ENCODE data around the gene TRIO. TPM values are rescaled to one million over a fixed set of nuclear protein-coding genes. Genes with fewer than 3 reads are reported as not detected.
A peak's percentile ranks its signal among the peaks of the same experiment; 100 is the strongest.

Gene TRIO
- total RNA-seq, 1 experiment from 2014 or later: 99.8 TPM

- intact Hi-C loops (cut with micrococcal nuclease; ENCODE audit: unreplicated experiment): loop anchor here (5.0 kb wide), 1 partner anchor 112 kb away; no protein-coding TSS in a partner anchor
- POLR2A ChIA-PET (ENCODE audit: low non-redundant PET): no interaction called here
- no peak for TF ChIP-seq EZH2 (IDR thresholded peaks at IDR 0.05; ENCODE audit: borderline replicate concordance, low read depth, low read length, poor library complexity, severe bottlenecking)
- TF ChIP-seq, protein P1, sequence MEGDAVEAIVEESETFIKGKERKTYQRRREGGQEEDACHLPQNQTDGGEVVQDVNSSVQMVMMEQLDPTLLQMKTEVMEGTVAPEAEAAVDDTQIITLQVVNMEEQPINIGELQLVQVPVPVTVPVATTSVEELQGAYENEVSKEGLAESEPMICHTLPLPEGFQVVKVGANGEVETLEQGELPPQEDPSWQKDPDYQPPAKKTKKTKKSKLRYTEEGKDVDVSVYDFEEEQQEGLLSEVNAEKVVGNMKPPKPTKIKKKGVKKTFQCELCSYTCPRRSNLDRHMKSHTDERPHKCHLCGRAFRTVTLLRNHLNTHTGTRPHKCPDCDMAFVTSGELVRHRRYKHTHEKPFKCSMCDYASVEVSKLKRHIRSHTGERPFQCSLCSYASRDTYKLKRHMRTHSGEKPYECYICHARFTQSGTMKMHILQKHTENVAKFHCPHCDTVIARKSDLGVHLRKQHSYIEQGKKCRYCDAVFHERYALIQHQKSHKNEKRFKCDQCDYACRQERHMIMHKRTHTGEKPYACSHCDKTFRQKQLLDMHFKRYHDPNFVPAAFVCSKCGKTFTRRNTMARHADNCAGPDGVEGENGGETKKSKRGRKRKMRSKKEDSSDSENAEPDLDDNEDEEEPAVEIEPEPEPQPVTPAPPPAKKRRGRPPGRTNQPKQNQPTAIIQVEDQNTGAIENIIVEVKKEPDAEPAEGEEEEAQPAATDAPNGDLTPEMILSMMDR (conservative IDR thresholded peaks at IDR 0.05; ENCODE audit: low read depth, low read length): no peak
- H3K36me3 ChIP-seq (ENCODE audit: insufficient read depth, low read length, poor library complexity, severe bottlenecking): no peaks in the 10 kb centered on the region
- DNase-seq (ENCODE audit: low spot score): no peak
- H3K9me3 ChIP-seq (ENCODE audit: low read depth, low read length, poor library complexity, severe bottlenecking): no peaks in the 10 kb centered on the region
- H3K27ac ChIP-seq (ENCODE audit: low read depth, low read length, poor library complexity, severe bottlenecking): peak overlapping the region; percentile 2
- no peaks in the 10 kb centered on the region for H3K27me3 ChIP-seq (replicated peaks; ENCODE audit: insufficient read depth, low read depth, low read length, poor library complexity)
- H3K4me1 ChIP-seq (ENCODE audit: insufficient read depth, low read length, poor library complexity, severe bottlenecking): peaks cover 54% of the 10 kb centered on the region
- no TSS peak for BruUV-seq (replicated peaks)
- CTCF ChIA-PET: no interaction called here
- H3K4me3 ChIP-seq (ENCODE audit: low read depth, low read length, poor library complexity, severe bottlenecking): no peak overlapping the region
Observed at GRCh38 chr5:14155739-14156138, 12.6 kb downstream of the TRIO start.

DNA sequence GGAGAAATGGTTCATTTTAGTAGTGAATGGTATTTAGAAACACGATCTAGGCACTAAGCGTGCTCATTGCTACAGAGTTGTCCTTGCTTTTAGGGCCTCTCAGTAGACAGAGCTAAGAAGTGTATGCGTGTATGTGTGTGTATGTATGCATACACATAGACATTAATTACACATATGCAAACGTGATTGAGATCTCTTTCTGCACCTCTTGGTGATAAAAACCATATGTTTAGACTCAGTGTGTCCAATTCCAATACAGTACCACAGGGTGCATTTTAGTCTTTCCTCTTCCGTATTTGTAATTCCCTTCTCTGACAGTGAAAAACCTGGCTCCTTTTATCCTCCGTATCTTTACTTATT, 13.1 kb downstream of the TRIO start:
- Histone ChIP-seq H3K4me3 (ENCODE audit: low read depth, low read length, poor library complexity, severe bottlenecking) (peak overlapping the region; percentile 29), H3K9me3 (ENCODE audit: low read depth, low read length, poor library complexity, severe bottlenecking) (no peaks in the 10 kb centered on the region), H3K36me3 (ENCODE audit: insufficient read depth, low read length, poor library complexity, severe bottlenecking) (no peaks in the 10 kb centered on the region), H3K27me3 (replicated peaks; ENCODE audit: insufficient read depth, low read depth, low read length, poor library complexity) (no peaks in the 10 kb centered on the region), H3K27ac (ENCODE audit: low read depth, low read length, poor library complexity, severe bottlenecking) (peak overlapping the region; percentile 2), H3K4me1 (ENCODE audit: insufficient read depth, low read length, poor library complexity, severe bottlenecking) (peaks cover 55% of the 10 kb centered on the region)
- CTCF ChIA-PET: interaction anchor here (1.2 kb wide), 1 partner anchor 114 kb away, joined by 3 read pairs; no protein-coding TSS in a partner anchor
- TF ChIP-seq EZH2 (IDR thresholded peaks at IDR 0.05; ENCODE audit: borderline replicate concordance, low read depth, low read length, poor library complexity, severe bottlenecking): no peak
- TF ChIP-seq, protein P1 (conservative IDR thresholded peaks at IDR 0.05; ENCODE audit: low read depth, low read length): no peak
- no TSS peak for BruUV-seq (replicated peaks)
- POLR2A ChIA-PET (ENCODE audit: low non-redundant PET): interaction anchor here (0.9 kb wide), 1 partner anchor 24 kb away, joined by 3 read pairs; no protein-coding TSS in a partner anchor
- DNase-seq (ENCODE audit: low spot score): no peak
- intact Hi-C loops (cut with micrococcal nuclease; ENCODE audit: unreplicated experiment): loop anchor here (5.0 kb wide), 1 partner anchor 111 kb away; no protein-coding TSS in a partner anchor

GRCh38 chr5:14156650-14157492, 13.7 kb downstream of the TRIO start:
- intact Hi-C loops (cut with micrococcal nuclease; ENCODE audit: unreplicated experiment): loop anchor here (5.0 kb wide), 1 partner anchor 110 kb away; no protein-coding TSS in a partner anchor
- peaks cover 61% of the 10 kb centered on the region for H3K4me1 ChIP-seq (ENCODE audit: insufficient read depth, low read length, poor library complexity, severe bottlenecking)
- H3K27ac ChIP-seq (ENCODE audit: low read depth, low read length, poor library complexity, severe bottlenecking): peak overlapping the region; percentile 2

More at GRCh38 chr5:14156650-14157492, 13.7 kb downstream of the TRIO start:
- no peaks in the 10 kb centered on the region for H3K9me3 ChIP-seq (ENCODE audit: low read depth, low read length, poor library complexity, severe bottlenecking)
- H3K27me3 ChIP-seq (replicated peaks; ENCODE audit: insufficient read depth, low read depth, low read length, poor library complexity): no peaks in the 10 kb centered on the region
- TF ChIP-seq, protein P1 (conservative IDR thresholded peaks at IDR 0.05; ENCODE audit: low read depth, low read length): no peak
- no peak for TF ChIP-seq EZH2 (IDR thresholded peaks at IDR 0.05; ENCODE audit: borderline replicate concordance, low read depth, low read length, poor library complexity, severe bottlenecking)
- no TSS peak for BruUV-seq (replicated peaks)
- peak overlapping the region; percentile 29 for H3K4me3 ChIP-seq (ENCODE audit: low read depth, low read length, poor library complexity, severe bottlenecking)
- peak; percentile 89 for DNase-seq (ENCODE audit: low spot score)
- no peaks in the 10 kb centered on the region for H3K36me3 ChIP-seq (ENCODE audit: insufficient read depth, low read length, poor library complexity, severe bottlenecking)
- ChIA-PET CTCF (interaction anchor here (0.7 to 1.2 kb wide), 2 partner anchors 12 to 113 kb away, joined by 3 read pairs; no protein-coding TSS in a partner anchor), POLR2A (ENCODE audit: low non-redundant PET) (interaction anchor here (0.6 to 0.9 kb wide), 2 partner anchors 23 to 29 kb away, joined by 3 to 4 read pairs; no protein-coding TSS in a partner anchor)

All from A673 (cell line).